ENCODE data around the gene SAMD5. TPM values are rescaled to one million over a fixed set of nuclear protein-coding genes. Genes with fewer than 3 reads are reported as not detected.
A peak's percentile ranks its signal among the peaks of the same experiment; 100 is the strongest.

SAMD5 gene
- total and polyA plus RNA-seq, 9 of the 15 experiments (the other 6 are each of a cell fraction or from before 2014, with no cell fraction given) = 0.15 to 0.91 (median 0.55) TPM

GRCh38 chr6:147506704-147507114 is 1.8 kb upstream of the SAMD5 start (continued):
- TF ChIP-seq E2F6 (IDR thresholded peaks at IDR 0.05; ENCODE audit: borderline replicate concordance in 1 of 2, extremely low read depth in 1 of 2, insufficient read depth in 1 of 2, insufficient read length in 1 of 2, low read depth in 1 of 2, low read length in 1 of 2, poor library complexity in 1 of 2, severe bottlenecking in 1 of 2) (peak in 1 of 2 experiments; percentile 19), KLF1 (tag; IDR thresholded peaks at IDR 0.05) (peak; percentile 71), ARID2 (IDR thresholded peaks at IDR 0.05) (peak; percentile 88), ILK (tag; IDR thresholded peaks at IDR 0.05; ENCODE audit: borderline replicate concordance, low read depth) (no peak), LEF1 (IDR thresholded peaks at IDR 0.05) (no peak), XRCC3 (IDR thresholded peaks at IDR 0.05) (no peak), RB1 (IDR thresholded peaks at IDR 0.05; ENCODE audit: low read depth) (peak; percentile 94), STAG1 (CRISPR knock-in tag; IDR thresholded peaks at IDR 0.05; ENCODE audit: borderline replicate concordance) (peak; percentile 76; the same call in 1 of the 2 replicates), GATA2 (CRISPR knock-in tag; IDR thresholded peaks at IDR 0.05) (no peak), KLF16 (IDR thresholded peaks at IDR 0.05) (0 out of 2 replicates have a peak, but pooled peaks have one; percentile 30), CXXC5 (CRISPR knock-in tag; IDR thresholded peaks at IDR 0.05) (peak; percentile 44), CC2D1A (IDR thresholded peaks at IDR 0.05) (peak; percentile 76), CBX2 (IDR thresholded peaks at IDR 0.05; ENCODE audit: insufficient read depth, low read length, poor library complexity, severe bottlenecking) (no peak), RCOR1 (IDR thresholded peaks at IDR 0.05; ENCODE audit: borderline replicate concordance in 1 of 2, low read depth in 2 of 2, low read length in 2 of 2) (0 out of 4 replicates have a peak, but pooled peaks of 1 of the 2 experiments have one; percentile 18), XRCC5 (IDR thresholded peaks at IDR 0.05; ENCODE audit: low read depth, low read length) (0 out of 2 replicates have a peak, but pooled peaks have one; percentile 27)
- TF ChIP-seq, protein P1, sequence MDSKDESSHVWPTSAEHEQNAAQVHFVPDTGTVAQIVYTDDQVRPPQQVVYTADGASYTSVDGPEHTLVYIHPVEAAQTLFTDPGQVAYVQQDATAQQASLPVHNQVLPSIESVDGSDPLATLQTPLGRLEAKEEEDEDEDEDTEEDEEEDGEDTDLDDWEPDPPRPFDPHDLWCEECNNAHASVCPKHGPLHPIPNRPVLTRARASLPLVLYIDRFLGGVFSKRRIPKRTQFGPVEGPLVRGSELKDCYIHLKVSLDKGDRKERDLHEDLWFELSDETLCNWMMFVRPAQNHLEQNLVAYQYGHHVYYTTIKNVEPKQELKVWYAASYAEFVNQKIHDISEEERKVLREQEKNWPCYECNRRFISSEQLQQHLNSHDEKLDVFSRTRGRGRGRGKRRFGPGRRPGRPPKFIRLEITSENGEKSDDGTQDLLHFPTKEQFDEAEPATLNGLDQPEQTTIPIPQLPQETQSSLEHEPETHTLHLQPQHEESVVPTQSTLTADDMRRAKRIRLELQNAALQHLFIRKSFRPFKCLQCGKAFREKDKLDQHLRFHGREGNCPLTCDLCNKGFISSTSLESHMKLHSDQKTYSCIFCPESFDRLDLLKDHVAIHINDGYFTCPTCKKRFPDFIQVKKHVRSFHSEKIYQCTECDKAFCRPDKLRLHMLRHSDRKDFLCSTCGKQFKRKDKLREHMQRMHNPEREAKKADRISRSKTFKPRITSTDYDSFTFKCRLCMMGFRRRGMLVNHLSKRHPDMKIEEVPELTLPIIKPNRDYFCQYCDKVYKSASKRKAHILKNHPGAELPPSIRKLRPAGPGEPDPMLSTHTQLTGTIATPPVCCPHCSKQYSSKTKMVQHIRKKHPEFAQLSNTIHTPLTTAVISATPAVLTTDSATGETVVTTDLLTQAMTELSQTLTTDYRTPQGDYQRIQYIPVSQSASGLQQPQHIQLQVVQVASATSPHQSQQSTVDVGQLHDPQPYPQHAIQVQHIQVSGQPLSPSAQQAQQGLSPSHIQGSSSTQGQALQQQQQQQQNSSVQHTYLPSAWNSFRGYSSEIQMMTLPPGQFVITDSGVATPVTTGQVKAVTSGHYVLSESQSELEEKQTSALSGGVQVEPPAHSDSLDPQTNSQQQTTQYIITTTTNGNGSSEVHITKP (IDR thresholded peaks at IDR 0.05; ENCODE audit: partially characterized antibody) = no peak
- TF ChIP-seq, protein P2, sequence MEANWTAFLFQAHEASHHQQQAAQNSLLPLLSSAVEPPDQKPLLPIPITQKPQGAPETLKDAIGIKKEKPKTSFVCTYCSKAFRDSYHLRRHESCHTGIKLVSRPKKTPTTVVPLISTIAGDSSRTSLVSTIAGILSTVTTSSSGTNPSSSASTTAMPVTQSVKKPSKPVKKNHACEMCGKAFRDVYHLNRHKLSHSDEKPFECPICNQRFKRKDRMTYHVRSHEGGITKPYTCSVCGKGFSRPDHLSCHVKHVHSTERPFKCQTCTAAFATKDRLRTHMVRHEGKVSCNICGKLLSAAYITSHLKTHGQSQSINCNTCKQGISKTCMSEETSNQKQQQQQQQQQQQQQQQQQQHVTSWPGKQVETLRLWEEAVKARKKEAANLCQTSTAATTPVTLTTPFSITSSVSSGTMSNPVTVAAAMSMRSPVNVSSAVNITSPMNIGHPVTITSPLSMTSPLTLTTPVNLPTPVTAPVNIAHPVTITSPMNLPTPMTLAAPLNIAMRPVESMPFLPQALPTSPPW (CRISPR knock-in tag; IDR thresholded peaks at IDR 0.05) = peak; percentile 83

All from K562 (cell line).